ENCODE data around the gene ANXA4.

The ANXA4 gene

GRCh38 chr2:69741575-69742321 is at the start of gene ANXA4:
Gene ANXA4, plus strand, starts transcription at chr2:69742134. Its CDS starts 39,432 bp downstream, at chr2:69781566.
- peak in 1 of 2 donors; percentile 38 for DNase-seq (ENCODE audit: low read depth in 2 of 2)

DNA sequence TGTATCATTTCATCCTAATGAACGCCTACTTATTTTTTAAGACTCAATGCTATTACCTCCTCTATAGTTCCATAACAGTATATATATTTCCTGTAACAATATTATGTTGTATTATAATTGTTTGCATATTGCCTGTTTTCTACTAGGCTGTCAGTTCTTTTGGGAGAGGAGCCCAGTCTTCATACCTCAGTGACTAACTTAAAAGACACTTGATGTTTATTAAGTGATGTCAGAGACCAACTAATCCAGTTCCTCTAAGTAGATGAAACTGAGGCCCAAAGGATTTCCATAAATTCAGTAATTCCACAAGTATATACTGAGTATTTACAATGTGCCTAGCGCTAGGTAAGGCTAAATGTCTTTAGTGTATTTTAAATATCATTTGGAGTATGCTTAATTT is 49.5 kb upstream of the ANXA4 start:
- no peak for DNase-seq (ENCODE audit: low read depth in 2 of 2)

- DNase-seq (ENCODE audit: low read depth in 2 of 2), result no peak
These were observed 48.7 kb upstream of the ANXA4 start for GRCh38 chr2:69693059-69693774.

GRCh38 chr2:69693775-69694450 is 48.0 kb upstream of the ANXA4 start:
- DNase-seq (ENCODE audit: low read depth in 2 of 2), result no peak

GRCh38 chr2:69694894-69695849 is 46.8 kb upstream of the ANXA4 start:
- no peak for DNase-seq (ENCODE audit: low read depth in 2 of 2)

- no peak for DNase-seq (ENCODE audit: low read depth in 2 of 2)
These were observed 46.1 kb upstream of the ANXA4 start for GRCh38 chr2:69695850-69696216.

- DNase-seq (ENCODE audit: low read depth in 2 of 2), result no peak
These were observed 41.6 kb upstream of the ANXA4 start for GRCh38 chr2:69700381-69700780.

DNA sequence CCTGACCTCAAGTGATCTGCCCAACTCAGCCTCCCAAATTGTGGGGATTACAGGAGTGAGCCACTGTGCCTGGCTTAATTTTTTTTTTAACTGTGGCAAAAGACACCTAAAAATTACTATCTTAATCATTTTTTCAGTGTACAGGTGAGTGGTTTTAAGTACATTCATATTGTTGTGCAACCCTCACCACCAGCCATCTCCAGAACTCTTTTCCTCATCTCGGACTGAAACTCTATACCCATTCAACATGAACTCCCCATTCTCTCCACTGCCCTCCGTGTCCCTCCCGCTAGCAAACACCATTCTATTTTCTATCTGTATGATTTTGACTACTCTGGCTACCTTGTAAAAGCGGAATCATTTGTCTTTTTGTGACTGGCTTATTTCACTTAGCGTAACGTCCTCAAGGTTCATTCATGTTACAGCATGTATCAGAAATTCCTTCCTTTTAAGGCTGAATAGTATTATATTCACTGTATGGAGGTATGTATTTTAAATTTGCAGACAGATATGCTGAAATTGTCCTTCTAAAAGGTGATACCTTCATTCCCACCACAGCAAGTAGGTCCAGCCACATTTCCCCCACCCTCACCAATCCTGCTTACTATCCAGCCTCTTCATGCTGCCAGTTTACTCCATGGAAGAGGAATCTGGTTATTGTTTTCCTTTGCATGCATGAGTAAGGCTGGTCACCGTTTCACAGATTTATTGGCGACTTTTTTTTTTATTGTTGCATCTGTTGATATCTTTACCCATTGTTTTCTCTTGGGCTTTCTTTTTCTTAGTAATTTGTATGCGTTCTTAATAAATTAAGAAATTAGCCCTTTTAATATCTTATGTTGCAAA is 40.6 kb upstream of the ANXA4 start:
- DNase-seq (ENCODE audit: low read depth in 2 of 2), result no peak

GRCh38 chr2:69703189-69703588 is 38.7 kb upstream of the ANXA4 start:
- DNase-seq (ENCODE audit: low read depth in 2 of 2), result no peak

DNA sequence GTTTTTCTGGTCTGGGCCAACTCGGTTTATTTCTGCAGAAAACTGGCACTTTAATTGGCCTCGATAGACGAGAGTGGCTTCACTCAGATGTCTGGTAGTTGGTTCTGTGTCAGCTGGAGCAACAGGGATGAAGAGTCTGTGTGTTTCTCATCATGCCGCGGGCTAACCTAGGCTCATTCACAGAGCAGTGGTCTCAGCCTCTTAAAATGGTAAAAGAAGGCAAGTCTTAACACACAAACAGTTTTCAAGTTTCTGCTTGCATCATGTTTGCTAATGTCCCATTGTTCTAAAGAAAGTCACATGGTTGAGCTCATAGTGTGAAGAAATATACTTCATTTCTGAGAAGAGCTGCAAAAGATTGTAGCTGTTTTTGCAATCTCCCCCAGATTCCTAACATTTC is 37.5 kb upstream of the ANXA4 start:
- no peak for DNase-seq (ENCODE audit: low read depth in 2 of 2)

GRCh38 chr2:69709290-69709689 is 32.6 kb upstream of the ANXA4 start:
- DNase-seq (ENCODE audit: low read depth in 2 of 2), result no peak

- no peak for DNase-seq (ENCODE audit: low read depth in 2 of 2)
These were observed 30.0 kb upstream of the ANXA4 start for GRCh38 chr2:69711971-69712370.

DNA sequence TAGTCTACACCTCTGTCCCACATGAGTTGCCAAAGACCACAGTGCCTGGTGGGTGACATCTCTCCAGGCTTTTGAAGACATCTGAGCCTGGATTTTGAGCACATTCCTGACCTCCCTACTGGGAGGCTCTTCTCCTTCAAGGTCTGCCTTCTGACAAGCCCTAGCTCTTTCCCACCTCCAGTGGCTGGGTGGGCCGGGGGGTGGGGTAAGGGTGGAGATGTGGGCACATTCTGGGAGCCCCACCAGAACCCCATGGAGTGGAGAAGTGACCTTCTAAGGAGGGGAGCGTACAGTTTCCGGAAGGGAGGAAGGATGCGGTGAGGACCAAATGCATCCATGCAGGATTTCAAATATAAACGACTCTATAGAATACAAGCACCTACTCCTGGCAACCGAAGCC is 27.9 kb upstream of the ANXA4 start:
- no peak for DNase-seq (ENCODE audit: low read depth in 2 of 2)

DNA sequence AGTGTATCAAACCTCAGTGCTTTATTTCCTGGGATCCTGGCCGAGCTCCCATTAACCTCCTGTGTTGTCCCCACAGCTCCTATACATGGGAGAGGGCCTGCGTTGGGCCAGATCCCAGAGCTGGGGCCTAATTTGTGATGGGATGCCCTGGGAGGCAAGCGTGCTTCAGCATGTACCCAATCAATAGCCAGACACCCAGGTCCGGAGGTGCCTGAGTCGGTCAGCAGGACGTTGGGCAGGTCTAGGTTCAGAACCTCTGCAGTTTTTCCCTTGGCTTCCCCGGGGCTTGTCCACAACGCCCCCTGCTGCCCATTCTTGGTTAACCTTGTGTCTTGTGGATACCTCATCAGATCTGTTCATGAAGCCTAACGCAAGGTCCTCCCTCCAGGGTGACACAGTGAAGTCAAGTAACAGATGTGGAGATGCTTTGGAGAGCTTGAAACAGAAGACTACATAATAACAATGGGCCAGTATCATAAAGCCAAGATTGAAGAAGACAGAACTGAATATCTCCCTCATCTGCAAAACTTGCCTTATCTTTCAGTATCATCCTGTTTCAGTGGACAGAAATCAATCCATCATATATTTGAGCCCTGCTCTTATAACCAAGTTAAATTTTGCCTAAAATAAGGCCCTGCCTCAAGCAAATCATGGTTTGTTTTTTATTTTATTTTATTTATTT is 27.3 kb upstream of the ANXA4 start:
- DNase-seq (ENCODE audit: low read depth in 2 of 2), result peak; percentile 80 to 89

DNA sequence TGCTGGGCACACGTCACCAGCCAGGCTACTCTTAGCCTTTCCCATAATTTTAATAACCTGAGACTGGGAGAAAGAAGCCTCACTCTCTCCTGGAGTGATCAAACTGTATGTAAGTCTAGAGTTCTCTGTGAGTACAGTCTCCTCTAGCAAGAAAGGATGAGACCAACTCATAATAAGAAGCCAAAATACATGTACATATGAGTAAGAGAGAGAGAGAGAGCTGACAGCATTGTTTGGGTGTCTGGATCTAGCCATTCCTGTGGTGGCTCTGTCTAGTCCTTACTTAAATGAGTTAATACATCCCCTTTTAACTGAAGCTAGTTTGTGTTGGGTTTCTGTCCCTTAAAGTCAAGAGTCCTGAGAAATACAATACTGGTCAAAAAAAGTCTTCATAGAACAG is 26.0 kb upstream of the ANXA4 start:
- DNase-seq (ENCODE audit: low read depth in 2 of 2), result no peak

GRCh38 chr2:69716555-69717120 is 25.3 kb upstream of the ANXA4 start:
- DNase-seq (ENCODE audit: low read depth in 2 of 2), result no peak

DNA sequence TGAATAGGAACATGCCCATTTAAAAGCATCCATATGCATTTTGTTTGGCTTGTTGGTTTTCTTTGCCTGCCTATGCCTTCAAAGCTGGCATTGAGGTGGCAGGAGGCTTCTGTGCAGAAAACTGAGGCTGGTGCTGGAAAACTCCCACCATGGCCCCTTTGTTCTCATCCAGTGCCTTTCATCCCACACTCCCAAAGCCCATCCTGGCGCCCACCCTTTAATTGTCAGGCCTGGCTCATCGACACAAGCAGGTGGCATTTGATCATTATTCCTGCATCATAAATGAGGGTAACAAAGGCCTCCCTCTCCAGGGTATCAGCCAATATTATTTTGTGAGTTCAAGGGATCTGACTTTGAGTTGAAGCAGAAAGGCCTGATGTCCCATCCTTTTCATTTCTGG is 24.7 kb upstream of the ANXA4 start:
- no peak for DNase-seq (ENCODE audit: low read depth in 2 of 2)

GRCh38 chr2:69717861-69718273 is 24.1 kb upstream of the ANXA4 start:
- no peak for DNase-seq (ENCODE audit: low read depth in 2 of 2)

DNA sequence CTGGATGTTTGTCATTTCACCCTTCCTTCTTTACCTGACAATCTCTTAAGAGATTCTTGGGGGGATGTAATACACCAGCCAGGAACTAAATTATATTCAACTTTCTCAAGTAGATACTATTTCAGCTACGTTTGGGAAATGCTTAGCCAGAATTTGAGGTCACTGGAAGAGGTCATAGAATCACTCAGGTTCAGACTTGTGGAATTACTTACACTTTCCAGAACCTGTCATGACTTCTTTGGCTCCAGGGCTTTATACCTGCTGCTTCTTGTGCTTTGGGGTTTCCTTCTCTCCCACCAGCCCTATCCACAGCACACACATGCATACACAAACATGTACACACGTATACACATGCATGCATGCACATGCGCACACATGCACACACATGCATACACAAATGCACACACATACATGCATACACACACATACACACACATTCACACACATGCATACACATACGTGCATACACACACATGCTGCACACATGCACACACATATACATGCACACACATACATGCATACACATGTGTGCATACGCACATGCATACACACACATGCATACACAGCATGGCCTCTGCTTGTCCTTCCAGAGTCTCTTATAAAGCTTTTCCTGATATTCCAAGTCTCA is 23.5 kb upstream of the ANXA4 start:
- no peak for DNase-seq (ENCODE audit: low read depth in 2 of 2)

Data from stimulated activated CD4-positive, alpha-beta T cell treated with anti-CD3 and anti-CD28 coated beads, Interleukin-1b, Interleukin-23, amount 100 ng/mL, for 1 hour (primary cell).